Effector memory CD4-positive, alpha-beta T cell (primary cell): Measurements from ENCODE around the gene TTLL7.

ENCODE experiments used
- DNase-seq, 3 donors: peaks; one replicate each; pipeline ENCODE4 v3.0.0-alpha.2; 2020
- H3K27ac ChIP-seq: 2 replicates; pipeline ENCODE4 v1.7.0; 2013; ENCODE audit warnings: mild to moderate bottlenecking, low read length, moderate library complexity; ENCODE audit not compliant: insufficient read depth, poor library complexity, severe bottlenecking
- H3K27me3 ChIP-seq: replicated peaks from 2 replicates; pipeline ENCODE4 v1.7.0; 2013; ENCODE audit warnings: mild to moderate bottlenecking, low read length; ENCODE audit not compliant: insufficient read depth, control insufficient read depth, poor library complexity, severe bottlenecking
- H3K36me3 ChIP-seq: 2 replicates; pipeline ENCODE4 v1.7.0; 2013; ENCODE audit warnings: mild to moderate bottlenecking, low read length, moderate library complexity; ENCODE audit not compliant: control insufficient read depth, insufficient read depth
- H3K4me1 ChIP-seq: 2 replicates; pipeline ENCODE4 v1.7.0; 2013; ENCODE audit warnings: low read length, mild to moderate bottlenecking; ENCODE audit not compliant: control insufficient read depth, insufficient read depth, poor library complexity, severe bottlenecking
- H3K4me3 ChIP-seq: 2 replicates; pipeline ENCODE4 v1.7.0; 2013; ENCODE audit warnings: low read length, low read depth, mild to moderate bottlenecking; ENCODE audit not compliant: insufficient read depth, poor library complexity, severe bottlenecking
- H3K9me3 ChIP-seq: 2 replicates; pipeline ENCODE4 v1.7.0; 2013; ENCODE audit warnings: mild to moderate bottlenecking, low read length, moderate library complexity; ENCODE audit not compliant: control insufficient read depth

TTLL7 gene

DNA sequence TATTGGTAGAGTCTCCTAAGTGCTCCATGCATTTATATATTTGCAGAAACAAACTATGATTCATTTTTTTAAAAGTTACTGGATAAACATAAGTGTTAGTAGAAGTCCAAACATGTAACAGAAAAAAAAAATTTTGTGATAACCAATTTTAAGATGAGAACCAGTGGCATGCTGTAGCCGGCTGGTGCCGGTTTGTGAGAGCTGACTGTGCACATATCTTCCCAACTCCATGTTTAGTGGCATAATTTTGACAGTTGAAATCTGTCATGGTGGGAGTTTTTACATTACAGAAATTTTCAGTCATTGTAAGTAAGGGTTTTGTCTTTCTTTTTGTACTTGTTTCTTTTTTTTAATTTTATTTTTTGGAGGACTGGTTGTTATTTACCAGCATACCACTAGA lies 141.2 kb downstream of the TTLL7 start:
- H3K27me3 ChIP-seq = no peaks in the 10 kb centered on the region

DNA sequence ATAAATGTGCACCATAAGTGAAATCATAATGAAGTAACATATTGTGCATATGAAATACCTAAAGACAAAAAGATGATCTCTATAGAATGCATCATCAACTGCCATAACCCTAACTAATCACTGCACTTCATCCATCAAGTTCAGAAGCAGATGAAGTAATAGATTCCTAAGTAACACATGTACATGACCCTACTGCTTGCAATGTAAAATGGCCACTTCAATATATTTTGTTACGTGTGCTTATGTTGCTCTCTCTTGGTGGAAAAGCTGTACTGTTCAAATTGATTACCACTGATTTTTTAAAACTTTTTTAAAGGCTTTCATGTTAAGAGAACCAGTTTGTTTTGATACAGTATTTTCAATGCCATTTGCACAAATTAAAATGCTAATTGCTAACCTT lies 141.8 kb downstream of the TTLL7 start:
- Histone ChIP-seq H3K4me1 (peaks cover 4% of the 10 kb centered on the region), H3K36me3 (no peaks in the 10 kb centered on the region), H3K27me3 (no peaks in the 10 kb centered on the region), H3K27ac (no peak overlapping the region), H3K4me3 (no peak overlapping the region), H3K9me3 (no peaks in the 10 kb centered on the region)
- no peak for DNase-seq

More for the DNA sequence above, 141.2 kb downstream of the TTLL7 start:
- Histone ChIP-seq H3K4me1 (peaks cover 4% of the 10 kb centered on the region), H3K4me3 (no peak overlapping the region), H3K36me3 (no peaks in the 10 kb centered on the region), H3K27ac (no peak overlapping the region), H3K9me3 (no peaks in the 10 kb centered on the region)
- DNase-seq = no peak

DNA sequence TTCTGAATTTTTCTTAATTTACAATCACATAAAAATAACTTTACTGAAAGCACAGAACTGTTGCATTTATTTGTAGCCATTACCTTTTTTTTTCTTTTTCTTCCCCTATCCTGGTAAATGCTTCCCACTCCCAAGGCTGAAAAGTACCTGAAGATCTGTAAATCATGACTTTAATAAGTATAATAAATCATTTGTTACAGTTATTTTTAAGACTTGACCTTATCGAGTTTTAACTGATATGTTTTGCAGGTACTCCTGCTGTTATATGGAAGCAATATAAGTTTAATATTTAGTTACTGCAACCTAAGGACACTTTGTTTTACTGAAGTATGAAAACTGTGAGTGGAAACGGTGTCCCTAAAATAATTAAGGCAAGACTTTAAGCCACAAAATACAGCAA lies 142.6 kb downstream of the TTLL7 start:
- Histone ChIP-seq H3K4me3 (no peak overlapping the region), H3K4me1 (peaks cover 4% of the 10 kb centered on the region), H3K27ac (no peak overlapping the region), H3K9me3 (no peaks in the 10 kb centered on the region), H3K36me3 (no peaks in the 10 kb centered on the region), H3K27me3 (no peaks in the 10 kb centered on the region)
- no peak for DNase-seq

DNA sequence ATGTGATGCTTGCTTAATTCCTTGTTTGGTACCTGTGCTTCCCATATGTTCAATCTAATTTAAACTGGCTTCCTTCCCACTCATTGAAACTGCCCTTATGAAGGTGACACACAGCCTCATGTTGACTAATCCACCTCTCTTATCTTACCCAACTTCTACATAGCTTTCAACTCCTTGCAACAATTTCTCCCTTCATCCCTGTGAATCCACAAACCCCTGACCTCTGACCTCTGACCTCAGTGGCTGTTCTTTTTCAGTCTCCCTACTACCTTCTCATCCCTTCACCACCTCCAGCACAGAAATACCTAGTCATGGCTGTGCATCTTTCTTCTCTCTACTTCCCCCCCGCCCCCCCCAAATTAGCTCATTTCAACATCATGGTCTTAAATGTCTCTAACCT lies 144.5 kb downstream of the TTLL7 start:
- H3K27me3 ChIP-seq = no peaks in the 10 kb centered on the region
- no peak overlapping the region for H3K4me3 ChIP-seq
- no peaks in the 10 kb centered on the region for H3K9me3 ChIP-seq
- H3K27ac ChIP-seq = no peak overlapping the region
- DNase-seq = no peak
- no peaks in the 10 kb centered on the region for H3K36me3 ChIP-seq
- H3K4me1 ChIP-seq = no peaks in the 10 kb centered on the region

DNA sequence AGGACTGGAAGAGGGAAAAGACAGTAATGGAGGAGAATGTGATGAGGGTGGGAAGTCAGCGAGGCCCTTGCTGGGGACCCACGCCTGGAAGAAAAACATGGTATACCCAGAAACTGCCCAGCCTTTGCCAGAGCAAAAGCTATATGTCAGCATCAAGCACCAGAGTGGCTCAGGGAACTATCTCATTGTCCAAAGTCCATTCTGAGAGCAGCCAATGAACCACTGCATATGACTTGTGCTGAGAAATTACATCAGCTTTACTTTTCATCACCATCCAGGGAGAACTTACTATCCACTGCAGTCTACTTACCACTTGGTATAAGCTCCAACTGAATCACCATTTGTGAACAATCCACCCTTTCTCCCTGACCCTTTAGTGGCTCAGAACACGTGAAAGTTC lies 148.1 kb downstream of the TTLL7 start:
- Histone ChIP-seq H3K9me3 (no peaks in the 10 kb centered on the region), H3K4me1 (no peaks in the 10 kb centered on the region), H3K4me3 (no peak overlapping the region), H3K36me3 (no peaks in the 10 kb centered on the region), H3K27ac (no peak overlapping the region), H3K27me3 (no peaks in the 10 kb centered on the region)
- no peak for DNase-seq

DNA sequence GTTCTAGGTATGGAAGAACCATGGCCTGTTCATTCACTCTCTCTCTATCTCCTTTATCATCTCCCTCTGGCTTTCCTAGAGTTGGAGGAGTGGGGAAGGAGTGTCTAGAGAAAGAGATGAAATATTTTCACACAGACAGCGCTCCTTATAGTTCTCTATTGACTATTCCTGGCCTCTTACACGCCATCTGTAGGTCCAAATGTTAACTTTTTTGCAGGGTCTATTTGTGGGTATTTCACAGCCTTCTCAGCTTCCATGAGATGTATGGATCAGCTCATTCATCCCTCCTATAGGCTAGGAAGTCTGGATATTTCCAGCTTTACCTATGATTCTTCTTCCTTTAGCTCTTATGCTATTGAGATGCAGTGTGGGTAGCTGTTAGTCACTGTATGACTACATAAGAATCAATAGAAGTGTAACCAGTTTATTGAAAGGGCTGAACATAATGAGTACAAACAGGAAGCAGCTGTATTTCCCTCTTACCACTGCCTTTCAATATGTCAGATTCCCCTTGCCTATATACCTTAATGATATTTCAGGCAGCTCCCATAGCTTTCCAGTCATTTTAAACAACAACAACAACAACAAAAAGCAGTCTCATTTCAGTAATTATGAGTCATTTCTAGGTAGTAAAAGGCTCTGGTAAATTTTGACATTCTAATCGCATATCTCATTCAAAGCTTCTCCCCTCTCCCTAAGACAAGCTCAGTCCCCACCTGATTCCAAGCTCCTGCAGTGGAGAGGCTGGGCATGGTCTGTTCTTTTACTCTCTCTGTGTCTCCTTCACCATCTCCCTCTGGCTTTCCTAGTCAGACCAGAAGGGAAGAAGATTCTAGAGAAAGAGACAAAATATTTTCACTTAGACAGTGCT lies 149.5 kb downstream of the TTLL7 start:
- H3K4me1 ChIP-seq = no peaks in the 10 kb centered on the region
- H3K36me3 ChIP-seq = no peaks in the 10 kb centered on the region
- H3K27ac ChIP-seq = no peak overlapping the region
- H3K4me3 ChIP-seq = no peak overlapping the region
- H3K27me3 ChIP-seq = no peaks in the 10 kb centered on the region
- H3K9me3 ChIP-seq = no peaks in the 10 kb centered on the region
- no peak for DNase-seq

DNA sequence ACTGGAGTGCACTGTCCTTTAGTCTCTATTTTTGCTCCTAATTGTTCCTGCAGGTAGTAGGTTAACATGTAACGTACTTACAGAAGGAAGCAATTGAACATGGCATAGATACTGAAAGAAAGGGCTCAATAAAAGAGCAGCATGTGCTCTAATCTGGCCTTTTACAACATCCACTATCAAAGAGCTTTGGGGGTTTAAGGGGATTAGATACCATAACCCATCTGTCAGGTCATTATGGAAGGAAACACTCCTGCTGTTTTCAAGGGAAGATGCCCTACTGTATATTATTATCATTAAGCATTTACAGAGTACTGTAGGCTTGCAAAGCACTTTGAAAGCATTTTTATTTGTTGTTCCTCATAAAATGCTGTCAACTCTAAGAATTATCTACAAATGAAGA lies 152.8 kb downstream of the TTLL7 start:
- no peaks in the 10 kb centered on the region for H3K9me3 ChIP-seq
- H3K4me3 ChIP-seq = no peak overlapping the region
- no peaks in the 10 kb centered on the region for H3K27me3 ChIP-seq
- no peaks in the 10 kb centered on the region for H3K36me3 ChIP-seq
- no peak for DNase-seq
- H3K27ac ChIP-seq = no peak overlapping the region
- H3K4me1 ChIP-seq = no peaks in the 10 kb centered on the region

DNA sequence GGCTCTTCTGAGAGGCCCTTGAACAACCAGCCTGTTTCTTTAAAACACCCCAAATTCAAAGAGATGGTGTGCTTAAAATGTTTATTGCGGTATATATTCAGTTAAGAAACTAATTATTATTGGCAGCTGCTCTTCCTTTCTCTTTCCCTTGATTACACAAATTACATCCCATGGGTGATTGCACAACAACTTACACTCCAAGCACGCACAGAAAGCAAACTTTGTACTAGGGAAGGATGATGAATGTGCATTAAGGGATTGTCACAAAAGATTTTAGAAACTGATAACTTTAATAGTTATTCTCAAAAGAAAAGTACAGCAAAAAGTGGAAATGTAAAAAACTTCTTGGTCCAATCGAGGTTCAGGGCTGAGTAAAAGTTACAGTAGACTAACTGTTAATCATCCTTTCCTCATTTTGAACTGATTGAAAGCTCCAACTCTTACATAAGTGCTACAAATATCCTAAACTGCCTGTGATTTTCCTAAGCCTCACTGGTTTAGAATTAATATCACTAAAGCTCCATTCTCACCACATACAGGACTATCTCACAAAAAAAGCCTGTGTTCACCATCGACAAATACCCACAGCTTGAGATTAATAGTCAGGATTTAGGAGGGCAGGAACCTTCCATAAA lies 153.4 kb downstream of the TTLL7 start:
- Histone ChIP-seq H3K9me3 (no peaks in the 10 kb centered on the region), H3K27me3 (no peaks in the 10 kb centered on the region), H3K4me3 (no peak overlapping the region), H3K36me3 (no peaks in the 10 kb centered on the region), H3K27ac (no peak overlapping the region), H3K4me1 (no peaks in the 10 kb centered on the region)
- no peak for DNase-seq

DNA sequence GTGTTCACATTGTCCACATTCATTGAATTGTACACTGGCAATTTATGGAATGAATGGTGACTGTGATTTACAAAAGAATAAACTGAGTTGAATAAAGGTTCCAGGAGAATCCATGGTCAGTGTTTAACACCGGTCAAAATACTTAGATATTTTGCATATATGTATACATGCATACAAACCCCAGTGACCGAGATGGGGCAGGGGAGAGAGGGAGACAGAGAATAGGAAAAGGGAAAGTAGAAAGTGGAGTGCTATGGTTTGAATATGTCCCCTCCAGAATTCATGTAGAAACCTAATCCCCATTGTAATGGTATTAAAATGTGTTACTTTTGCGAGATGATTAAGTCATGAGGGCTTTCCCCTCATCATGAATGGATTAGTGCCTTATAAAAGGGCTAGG lies 154.4 kb downstream of the TTLL7 start:
- no peak for DNase-seq
- H3K27ac ChIP-seq = no peak overlapping the region
- H3K4me1 ChIP-seq = no peaks in the 10 kb centered on the region
- H3K36me3 ChIP-seq = no peaks in the 10 kb centered on the region
- H3K4me3 ChIP-seq = no peak overlapping the region
- no peaks in the 10 kb centered on the region for H3K9me3 ChIP-seq
- H3K27me3 ChIP-seq = no peaks in the 10 kb centered on the region

DNA sequence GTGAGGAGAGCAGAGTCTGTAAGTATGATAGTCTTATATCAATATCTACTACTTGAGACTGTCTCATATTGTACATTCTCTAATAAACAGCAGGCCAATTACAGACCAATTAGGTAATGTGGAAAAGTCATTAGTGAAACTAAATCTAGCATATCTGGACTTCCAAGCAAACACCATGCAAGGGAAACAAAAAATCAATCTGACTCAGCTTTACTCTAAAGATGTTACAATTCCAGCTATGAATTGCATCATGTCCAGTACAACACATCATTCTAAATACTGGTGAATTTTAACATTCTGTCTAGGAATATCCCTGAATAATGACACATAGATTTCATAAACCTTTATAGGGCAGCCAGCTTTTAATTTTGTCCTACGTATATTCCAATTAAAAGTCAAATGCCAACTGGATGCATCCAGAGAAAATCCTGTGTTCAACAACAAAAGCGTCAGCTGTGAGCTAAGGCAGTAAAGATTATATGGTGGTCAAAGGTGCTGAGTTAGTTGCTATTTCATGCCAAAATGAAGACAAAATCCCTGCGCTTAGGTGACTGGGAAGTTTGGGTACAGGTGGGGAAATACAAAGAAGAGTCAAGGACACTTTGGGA lies 159.3 kb downstream of the TTLL7 start:
- Histone ChIP-seq H3K27ac (no peak overlapping the region), H3K27me3 (no peaks in the 10 kb centered on the region), H3K4me1 (no peaks in the 10 kb centered on the region), H3K36me3 (no peaks in the 10 kb centered on the region), H3K4me3 (no peak overlapping the region), H3K9me3 (no peaks in the 10 kb centered on the region)
- no peak for DNase-seq
